Liver (tissue), 3 donors: ENCODE measurements around the gene RALB.

Experiments
- GABPA ChIP-seq, 2 donors: IDR thresholded peaks in 1 of 2; conservative IDR thresholded peaks in 1 of 2; 2 replicates each; pipeline ENCODE4 v1.6.1; 2016; ENCODE audit warnings: antibody characterized with exemption in 2 of 2, mild to moderate bottlenecking in 1 of 2, moderate library complexity in 1 of 2
- YY1 ChIP-seq: IDR thresholded peaks from 2 replicates; pipeline ENCODE4 v1.6.1; 2016; ENCODE audit warnings: antibody characterized with exemption, mild to moderate bottlenecking
- TF ChIP-seq, protein P1 (sequence below): fragments of 150-350 bp; IDR thresholded peaks from 2 replicates; pipeline ENCODE4 v1.5.1; 2017; ENCODE audit warnings: improper control_type of control experiment, low read depth, low read length; ENCODE audit not compliant: missing input control
- TF ChIP-seq, protein P2 (sequence below): IDR thresholded peaks from 2 replicates; pipeline ENCODE4 v1.6.1; 2016; ENCODE audit warnings: antibody characterized with exemption, mild to moderate bottlenecking
- donor health status: healthy.
- donor health status: healthy.

DNA sequence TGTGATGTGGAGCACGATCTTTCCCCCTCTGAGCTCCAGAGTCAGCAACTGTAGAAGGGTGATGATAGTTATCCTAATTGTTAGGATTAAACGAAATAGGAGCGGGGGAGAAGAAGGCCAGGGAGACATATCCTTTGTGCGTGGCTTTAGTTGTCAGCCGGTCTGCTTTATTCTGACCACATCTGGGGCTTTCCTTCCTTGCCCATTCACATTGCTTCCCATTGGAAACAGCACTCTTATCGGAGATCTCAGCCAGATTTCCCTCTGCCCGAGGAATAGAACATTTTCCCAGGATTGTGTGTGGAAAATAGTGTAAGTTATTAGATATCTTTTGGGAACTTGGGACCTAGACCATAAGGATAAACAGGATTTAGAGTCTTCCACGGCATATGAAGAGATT is 1.5 kb downstream of the RALB start:
- TF ChIP-seq GABPA (IDR thresholded peaks at IDR 0.05 in 1 of 2, conservative IDR thresholded peaks at IDR 0.05 in 1 of 2) (no peak), YY1 (no peak)
- TF ChIP-seq, protein P1, sequence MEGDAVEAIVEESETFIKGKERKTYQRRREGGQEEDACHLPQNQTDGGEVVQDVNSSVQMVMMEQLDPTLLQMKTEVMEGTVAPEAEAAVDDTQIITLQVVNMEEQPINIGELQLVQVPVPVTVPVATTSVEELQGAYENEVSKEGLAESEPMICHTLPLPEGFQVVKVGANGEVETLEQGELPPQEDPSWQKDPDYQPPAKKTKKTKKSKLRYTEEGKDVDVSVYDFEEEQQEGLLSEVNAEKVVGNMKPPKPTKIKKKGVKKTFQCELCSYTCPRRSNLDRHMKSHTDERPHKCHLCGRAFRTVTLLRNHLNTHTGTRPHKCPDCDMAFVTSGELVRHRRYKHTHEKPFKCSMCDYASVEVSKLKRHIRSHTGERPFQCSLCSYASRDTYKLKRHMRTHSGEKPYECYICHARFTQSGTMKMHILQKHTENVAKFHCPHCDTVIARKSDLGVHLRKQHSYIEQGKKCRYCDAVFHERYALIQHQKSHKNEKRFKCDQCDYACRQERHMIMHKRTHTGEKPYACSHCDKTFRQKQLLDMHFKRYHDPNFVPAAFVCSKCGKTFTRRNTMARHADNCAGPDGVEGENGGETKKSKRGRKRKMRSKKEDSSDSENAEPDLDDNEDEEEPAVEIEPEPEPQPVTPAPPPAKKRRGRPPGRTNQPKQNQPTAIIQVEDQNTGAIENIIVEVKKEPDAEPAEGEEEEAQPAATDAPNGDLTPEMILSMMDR, result no peak
- TF ChIP-seq, protein P2, sequence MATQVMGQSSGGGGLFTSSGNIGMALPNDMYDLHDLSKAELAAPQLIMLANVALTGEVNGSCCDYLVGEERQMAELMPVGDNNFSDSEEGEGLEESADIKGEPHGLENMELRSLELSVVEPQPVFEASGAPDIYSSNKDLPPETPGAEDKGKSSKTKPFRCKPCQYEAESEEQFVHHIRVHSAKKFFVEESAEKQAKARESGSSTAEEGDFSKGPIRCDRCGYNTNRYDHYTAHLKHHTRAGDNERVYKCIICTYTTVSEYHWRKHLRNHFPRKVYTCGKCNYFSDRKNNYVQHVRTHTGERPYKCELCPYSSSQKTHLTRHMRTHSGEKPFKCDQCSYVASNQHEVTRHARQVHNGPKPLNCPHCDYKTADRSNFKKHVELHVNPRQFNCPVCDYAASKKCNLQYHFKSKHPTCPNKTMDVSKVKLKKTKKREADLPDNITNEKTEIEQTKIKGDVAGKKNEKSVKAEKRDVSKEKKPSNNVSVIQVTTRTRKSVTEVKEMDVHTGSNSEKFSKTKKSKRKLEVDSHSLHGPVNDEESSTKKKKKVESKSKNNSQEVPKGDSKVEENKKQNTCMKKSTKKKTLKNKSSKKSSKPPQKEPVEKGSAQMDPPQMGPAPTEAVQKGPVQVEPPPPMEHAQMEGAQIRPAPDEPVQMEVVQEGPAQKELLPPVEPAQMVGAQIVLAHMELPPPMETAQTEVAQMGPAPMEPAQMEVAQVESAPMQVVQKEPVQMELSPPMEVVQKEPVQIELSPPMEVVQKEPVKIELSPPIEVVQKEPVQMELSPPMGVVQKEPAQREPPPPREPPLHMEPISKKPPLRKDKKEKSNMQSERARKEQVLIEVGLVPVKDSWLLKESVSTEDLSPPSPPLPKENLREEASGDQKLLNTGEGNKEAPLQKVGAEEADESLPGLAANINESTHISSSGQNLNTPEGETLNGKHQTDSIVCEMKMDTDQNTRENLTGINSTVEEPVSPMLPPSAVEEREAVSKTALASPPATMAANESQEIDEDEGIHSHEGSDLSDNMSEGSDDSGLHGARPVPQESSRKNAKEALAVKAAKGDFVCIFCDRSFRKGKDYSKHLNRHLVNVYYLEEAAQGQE, result no peak
